Activated T-cell treated with anti-CD3 and anti-CD28 coated beads, Interleukin-2, amount 50 U/mL, for 1 hour (primary cell): Measurements from ENCODE around the gene UAP1L1.
A peak's percentile ranks its signal among the peaks of the same experiment; 100 is the strongest.

Experiments used
- DNase-seq: peaks from one replicate; pipeline ENCODE4 v3.0.0-alpha.2; 2020

The UAP1L1 gene

DNA sequence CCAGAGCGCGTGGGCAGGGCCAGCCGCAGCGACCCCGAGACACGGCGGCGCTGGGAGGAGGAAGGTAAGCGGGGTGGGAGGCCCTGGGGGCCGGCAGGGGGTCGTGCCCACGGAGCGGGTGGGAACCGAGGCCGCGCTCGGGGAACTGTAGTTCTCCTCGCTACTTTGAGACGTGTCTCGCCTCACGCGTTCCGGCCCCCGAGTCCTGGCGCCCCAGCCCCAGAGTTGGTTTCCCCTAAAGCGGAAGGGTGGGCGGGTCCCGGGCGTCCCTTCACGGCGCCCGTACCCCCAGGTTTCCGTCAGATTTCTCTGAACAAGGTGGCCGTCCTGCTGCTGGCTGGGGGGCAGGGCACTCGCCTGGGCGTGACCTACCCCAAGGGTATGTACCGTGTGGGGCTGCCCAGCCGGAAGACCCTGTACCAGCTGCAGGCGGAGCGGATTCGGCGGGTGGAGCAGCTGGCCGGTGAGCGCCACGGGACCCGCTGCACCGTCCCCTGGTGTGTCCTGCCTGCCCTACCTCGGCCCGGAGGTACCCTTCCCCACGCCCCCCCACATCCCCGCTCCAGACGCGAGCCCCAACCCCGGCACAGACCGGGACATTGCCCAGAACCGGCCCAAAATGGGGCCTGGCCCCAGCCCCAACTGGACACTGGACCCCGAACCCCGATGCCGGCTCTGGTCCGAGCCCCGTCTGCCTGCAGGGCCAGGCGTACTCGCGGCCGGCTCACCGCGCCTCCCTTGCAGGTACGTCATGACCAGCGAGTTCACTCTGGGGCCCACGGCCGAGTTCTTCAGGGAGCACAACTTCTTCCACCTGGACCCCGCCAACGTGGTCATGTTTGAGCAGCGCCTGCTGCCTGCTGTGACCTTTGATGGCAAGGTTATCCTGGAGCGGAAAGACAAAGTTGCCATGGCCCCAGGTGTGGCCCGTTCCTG lies 709 bp downstream of the UAP1L1 start:
- peak; percentile 50 for DNase-seq

DNA sequence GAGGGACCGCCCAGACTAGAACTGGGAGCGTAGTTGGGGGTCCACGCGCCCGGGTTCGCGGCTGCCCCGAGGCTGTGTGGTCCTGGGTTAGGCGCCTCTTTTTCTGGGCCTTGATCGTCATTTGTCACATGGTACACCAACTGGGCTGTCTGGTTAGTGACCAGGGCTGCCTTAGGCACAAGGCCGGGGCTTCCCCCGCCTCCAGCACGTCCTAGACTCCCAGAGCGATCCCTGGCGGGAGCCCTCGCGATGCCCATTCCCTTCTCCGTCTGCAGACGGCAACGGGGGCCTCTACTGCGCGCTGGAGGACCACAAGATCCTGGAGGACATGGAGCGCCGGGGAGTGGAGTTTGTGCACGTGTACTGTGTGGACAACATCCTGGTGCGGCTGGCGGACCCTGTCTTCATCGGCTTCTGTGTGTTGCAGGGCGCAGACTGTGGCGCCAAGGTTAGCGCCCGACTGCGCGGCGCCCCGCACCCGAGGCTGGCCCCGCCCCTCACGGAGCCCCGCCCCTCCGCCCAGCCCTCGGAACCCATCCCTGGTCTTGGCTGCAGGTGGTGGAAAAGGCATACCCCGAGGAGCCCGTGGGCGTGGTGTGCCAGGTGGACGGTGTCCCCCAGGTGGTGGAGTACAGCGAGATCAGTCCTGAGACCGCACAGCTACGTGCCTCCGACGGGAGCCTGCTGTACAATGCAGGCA lies 1.5 kb downstream of the UAP1L1 start:
- DNase-seq, result no peak

DNA sequence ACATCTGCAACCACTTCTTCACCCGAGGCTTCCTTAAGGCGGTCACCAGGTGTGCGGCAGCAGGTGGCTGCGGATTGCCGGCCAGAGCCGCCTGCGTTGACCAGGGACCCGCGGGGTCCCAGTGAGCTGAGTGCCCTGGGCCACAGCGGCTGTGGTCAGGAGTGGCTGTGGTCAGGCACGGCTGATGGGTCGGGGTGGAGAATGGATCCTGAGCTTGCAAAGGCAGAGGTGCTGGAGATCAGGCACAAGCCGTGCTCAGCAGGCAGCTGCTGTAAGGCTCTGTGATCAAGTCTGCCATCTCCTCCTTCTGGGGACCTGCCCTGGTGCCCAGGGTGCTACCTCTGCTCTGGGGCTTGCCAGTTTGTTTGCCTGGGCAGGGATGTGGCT lies 2.1 kb downstream of the UAP1L1 start:
- no peak for DNase-seq

DNA sequence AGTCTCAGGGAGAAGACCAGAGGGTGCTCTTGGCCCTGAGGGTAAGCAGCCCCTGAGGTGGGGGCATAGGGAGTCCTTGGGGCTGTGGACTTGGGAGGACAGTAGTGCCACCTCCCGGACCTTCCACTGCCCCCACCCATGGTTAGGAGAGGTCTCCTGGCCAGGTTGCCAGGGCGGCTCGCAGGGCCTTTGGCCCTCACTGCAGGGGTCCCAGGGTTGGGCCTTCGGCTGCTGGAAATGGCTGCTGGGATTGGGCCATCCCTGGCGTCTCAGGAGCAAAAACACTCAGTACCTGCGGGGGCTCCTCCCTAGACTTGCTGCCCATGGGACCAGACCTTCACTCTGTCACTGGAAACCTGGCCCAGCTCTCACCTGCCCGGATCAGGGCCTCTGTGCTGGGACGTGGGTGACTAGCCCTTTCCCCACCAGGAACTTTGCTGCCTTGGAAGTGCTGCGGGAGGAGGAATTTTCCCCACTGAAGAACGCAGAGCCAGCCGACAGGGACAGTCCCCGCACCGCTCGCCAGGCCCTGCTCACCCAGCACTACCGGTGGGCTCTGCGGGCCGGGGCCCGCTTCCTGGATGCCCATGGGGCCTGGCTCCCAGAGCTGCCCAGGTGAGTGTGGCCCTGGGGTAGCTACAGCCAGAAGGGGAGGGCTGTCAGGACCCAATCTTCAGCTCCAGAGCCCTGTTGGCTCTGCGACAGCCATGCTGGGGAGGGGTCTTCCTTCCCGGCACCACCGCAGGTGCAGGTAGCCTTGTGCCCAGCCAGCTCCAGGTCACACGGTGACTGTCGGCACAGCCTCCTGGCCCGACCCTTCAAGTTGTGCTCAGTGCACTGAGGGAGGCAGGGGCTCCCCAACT lies 3.2 kb downstream of the UAP1L1 start:
- no peak for DNase-seq

DNA sequence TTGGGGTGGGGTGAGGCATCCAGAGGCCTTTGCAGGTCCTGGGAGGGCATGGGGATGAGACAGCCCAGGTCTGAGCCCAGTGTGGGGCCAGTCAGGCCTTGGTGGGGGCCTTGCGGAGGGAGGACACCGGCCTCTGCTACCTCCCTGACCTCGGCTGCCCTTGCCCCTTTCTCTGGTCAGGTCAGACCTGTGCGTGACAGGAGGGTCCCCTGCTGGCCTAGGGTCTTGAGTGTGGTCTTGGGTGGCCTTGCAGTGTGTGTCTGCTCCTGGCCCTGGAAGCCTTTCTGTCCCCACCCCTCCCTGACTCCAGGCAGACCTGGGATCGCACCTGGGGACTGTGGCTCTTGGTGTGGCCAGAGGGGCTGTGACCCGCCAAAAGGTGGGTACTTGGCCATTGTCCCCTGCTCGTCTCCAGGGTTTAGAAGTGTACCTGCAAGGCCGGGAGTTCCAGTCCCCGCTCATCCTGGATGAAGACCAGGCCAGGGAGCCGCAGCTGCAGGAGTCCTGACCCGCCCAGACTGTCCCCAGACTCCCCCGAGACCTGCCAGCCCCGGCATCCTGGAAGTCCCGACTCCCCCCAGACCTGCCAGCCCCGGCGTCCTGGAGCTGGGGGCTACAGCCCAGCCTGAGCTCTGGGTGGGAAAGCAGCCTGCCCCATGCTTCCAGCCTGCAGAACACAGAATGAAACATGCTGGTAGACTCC lies 5.1 kb downstream of the UAP1L1 start:
- DNase-seq, result no peak

DNA sequence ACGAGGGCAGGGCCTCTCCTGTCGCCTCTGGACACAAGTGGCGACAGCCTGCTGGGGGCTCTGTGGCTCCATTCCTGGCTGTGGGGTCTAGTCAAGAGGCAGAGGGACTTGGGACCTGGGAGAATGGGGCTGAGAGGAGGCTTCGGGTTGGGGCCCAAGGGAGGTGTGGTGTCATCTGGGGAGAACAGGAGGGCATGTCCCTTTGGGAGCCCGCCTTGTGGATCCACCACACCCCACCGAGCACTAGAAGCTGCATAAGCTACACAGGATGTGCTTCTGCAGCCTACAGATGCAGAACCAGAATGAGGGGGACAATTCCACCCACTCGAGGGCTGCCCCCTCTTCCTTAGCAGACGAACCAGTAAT lies 5.6 kb downstream of the UAP1L1 start:
- no peak for DNase-seq

DNA sequence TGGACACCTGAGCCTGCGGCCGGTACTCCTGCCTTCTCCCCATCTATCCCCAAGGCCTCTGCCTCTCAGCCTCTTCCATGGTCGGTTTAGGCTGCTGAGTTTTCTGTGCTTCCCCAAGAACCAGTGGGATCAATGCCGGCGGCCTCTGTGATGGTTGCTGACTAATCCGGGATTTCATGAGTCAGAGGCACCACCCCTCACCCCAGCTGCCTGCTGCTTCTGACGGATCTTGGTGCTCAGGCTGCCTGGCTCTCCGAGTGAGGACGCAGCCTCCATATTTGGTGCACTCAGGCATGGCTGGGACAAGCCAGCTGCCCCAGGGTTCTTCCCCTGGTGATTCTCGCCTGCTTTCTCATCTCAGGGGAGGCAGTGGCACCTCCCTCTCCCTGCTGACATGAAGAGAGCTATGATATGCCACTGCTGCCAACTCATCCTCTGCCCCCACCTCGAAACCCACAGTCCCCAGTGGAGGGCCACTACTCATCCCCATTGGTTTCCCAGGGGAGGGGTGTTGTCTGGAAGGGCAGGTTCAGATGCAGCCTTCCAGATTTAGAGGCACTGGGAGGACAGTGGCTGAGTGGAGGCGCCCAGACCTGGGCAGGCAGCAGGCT lies 6.2 kb downstream of the UAP1L1 start:
- DNase-seq, result no peak

DNA sequence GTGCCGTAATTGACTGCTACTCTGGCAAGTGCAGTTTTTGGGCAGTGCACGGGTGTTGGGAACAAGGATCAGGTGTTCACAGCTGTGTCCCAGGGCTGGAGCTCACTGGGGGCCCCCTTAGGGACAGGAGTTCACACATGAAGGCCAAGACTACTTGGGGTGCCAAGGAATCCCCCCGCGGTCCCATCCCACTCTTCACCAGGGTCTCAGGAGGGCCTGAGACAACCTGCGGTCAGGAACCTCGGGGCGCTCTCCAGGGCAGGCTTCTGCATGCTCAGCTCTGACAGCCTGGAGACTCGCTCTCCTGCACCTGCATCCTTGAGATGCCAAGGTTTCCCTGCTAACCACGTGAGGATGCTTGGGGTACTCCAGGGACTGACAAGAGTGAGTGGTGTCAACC lies 7.2 kb downstream of the UAP1L1 start:
- no peak for DNase-seq

DNA sequence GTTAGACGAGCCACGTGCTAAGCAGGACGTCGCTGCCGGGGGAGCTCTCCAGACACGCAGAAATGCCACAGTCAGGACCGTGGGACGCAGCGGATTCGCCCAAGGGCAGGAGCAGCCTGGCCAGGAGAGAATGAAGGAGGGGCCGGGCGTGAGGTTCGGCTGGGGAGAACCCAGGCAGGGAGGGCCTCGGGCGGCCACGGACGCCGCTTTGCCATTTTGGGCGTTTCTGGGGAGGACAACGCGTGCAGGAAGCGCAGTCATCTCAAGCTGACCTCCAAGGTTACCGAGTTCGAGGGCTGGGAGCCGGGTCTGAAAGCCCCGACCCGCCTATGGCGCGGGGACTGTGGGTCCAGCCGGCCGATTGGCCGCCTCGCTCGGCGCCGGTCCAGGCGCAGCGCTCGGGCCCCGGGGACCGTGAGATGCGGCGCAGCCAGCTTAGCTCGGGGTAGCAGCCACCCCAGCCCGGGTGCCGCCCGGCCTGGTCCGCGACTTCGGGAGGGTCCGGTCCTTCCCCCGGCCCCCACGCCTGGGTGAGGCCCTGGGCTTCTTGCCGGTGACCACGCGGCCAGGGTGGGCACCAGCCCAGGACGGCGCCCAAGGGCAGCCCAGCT lies 8.7 kb downstream of the UAP1L1 start:
- DNase-seq, result no peak

DNA sequence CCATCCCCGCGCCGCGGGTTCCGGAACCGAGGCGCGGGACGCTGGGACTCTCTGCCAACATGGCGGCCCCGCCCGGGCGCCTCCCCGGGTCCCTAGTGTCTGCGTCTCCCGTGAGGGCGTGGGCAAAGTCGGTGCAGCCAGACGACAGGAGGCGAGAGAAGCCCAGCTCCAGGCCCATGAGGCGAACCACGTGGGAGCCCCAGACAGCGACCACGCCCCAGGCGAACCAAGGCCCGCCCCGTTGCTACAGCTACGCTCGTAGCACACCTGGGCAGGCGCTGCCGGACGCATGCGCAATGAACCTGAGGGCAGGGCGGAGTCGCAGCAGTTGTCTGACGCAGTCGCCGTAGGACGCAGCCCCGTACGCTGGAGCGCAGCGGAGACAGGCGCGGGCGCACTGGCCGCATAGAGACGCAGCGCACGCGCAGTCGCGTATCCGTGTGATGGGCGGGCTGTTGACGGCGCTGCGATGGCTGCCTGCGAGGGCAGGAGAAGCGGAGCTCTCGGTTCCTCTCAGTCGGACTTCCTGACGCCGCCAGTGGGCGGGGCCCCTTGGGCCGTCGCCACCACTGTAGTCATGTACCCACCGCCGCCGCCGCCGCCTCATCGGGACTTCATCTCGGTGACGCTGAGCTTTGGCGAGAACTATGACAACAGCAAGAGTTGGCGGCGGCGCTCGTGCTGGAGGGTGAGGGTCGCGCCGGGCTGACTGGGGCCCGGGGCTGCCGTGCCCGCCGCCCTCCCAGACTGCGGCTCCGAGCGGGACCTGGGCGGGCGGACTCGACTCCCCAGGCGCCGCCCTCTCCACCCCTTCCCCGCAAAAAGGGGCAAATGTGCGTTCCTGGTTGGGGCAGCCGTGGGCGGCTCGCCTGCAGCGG lies 9.5 kb downstream of the UAP1L1 start, which contains the start of gene MAN1B1:
TSS of gene MAN1B1 (plus strand) at position 455 of the 878 bp plus-strand sequence. CDS start at position 470, 15 bp downstream.
- DNase-seq, result peak; percentile 98

DNA sequence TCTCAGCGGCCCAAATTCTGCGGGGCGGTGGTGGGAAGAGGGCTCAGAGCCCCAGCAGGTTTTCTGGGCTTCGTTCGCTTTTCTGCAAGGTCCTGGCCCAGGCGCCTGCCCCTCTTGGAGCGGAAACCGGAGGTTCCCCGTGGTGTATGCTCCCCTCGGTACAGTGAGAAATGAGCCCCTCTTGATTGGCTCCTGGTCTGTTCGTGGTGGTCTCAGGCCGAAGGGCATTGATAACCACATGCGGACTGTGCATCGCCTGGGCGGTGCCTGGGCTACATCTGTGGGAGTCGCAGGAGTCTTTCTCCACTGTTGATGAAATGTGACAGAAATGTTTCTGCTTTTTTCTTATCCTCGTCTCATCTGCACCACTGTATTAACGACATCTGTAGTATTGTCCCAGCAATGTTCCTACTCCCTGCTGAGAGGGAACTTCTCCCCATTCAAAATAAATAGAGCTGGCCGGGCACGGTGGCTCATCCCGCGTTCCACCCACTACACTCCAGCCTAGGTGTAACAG lies 10.2 kb downstream of the UAP1L1 start:
- DNase-seq, result no peak

DNA sequence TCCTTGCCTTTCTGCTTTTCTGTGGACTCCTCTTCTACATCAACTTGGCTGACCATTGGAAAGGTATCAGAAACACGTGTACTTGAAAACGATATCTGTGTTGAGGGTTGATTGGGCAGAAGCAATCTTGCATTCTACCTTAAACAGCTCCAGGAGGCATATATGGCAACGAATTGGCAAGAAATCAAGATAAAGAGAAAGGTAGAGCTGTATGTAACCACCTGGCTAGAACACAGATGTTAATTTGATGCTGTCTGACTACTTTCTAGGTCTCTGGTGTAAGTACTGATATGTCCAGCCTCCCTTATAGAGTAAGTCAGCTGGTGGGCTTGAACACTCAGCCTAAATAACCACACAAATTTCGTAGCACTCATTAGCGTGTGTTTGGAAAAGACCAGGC lies 10.8 kb downstream of the UAP1L1 start:
- DNase-seq, result no peak

DNA sequence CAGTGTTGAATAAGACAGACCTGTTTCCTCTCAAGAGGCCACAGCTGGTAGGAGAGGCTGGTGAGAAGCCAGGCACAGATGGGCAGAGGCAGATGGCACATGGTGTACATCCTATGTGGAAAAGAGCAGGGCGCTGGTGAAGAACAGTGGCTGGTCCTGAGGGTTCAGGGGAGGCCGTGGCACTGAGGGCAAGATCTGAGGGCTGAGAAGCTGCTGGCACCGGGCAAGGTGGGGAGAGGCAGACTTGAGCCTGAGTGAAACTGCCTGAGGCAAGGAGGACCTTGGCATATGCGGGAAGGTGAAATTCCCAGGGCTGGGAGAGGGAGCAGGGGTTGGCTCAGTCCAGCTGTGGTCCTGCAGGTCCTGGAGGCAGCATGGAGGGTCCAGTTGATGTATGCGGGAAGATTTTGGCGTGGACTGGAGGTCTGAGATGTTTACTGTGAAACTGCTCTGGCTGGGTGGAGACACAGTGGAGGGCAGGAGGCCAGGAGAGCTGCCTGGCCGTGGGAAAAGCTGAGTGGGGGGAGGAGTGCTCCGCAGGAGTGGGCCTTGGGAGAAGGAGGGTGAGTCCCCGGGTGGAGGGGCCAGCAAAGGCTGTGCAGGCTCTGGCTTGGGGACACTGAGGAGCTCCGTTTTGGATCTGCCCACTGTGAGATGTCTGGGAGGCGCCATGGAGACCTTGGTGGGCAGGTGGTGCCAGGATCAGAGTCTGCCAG lies 12.1 kb downstream of the UAP1L1 start:
- no peak for DNase-seq

DNA sequence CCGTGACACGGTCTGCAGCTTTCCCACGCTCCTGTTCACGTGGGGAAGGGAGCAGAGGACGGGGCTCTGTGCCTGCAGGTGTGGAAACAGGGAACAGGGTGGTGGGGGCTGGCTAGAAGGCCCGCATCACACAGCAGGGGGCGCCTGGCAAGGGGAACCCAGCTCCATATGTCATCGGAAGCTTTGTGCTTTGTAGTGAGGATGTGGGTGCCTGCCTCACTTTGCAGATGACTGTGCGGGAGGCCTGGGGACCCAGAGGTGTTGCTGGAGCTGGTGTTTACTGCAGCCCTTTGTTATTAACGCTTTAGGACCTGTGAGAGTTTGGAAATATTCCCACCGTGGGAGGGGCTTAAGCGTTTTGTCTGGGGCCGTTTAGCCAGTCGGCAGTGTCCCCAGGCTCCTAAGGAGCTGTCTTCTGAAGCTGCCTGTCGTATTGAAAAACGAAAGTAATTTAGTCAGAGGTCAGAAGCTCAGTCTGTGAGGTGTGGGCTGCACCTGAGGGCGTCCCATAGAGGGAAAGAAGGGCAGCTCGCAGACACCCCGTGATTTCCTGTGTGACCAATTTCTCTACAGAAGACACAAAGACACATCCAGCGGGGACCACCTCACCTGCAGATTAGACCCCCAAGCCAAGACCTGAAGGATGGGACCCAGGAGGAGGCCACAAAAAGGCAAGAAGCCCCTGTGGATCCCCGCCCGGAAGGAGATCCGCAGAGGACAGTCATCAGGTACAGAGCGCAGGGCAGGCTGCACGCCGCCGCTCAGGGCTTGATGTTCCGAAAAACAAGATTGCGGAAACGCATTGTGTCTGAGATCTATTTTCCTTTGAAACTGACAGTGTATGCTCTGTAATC lies 18.6 kb downstream of the UAP1L1 start:
- DNase-seq, result peak; percentile 86

DNA sequence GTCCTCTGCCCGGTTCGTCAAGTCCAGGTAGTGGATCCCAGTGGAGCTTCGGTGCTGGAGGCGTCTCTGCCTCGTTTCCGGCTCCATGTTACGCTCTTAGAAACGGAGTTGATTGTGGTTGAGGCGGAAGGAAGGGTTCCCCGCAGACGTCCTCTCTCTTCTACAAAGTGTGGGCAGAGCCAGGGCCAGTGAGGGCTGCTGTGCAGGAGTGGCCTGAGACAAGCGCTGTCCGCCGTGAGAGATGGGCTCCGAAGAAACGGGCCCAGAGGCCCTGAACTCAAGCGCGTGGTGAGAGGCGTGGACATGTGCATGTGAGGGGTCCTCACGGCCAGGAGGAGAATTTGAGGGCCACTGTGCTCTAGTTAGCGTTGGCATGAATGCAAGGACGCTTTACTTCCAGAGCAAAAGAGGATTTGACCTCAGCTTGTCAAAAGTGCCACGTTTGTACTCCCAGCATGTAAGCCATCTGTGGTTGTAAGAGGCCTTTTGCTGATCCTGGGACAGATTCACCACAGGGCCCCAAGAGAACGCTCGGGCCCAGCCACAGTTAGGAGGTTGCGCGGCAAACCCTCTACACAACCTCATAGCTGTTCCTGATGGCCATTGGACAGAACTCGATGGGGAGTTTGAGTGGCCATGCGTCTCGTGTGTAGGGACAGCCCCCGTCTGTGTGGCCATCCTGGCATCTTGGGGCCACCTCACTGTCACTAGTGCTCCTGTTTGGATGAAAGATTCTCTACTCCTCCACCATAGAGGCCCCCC lies 19.6 kb downstream of the UAP1L1 start:
- DNase-seq, result no peak

DNA sequence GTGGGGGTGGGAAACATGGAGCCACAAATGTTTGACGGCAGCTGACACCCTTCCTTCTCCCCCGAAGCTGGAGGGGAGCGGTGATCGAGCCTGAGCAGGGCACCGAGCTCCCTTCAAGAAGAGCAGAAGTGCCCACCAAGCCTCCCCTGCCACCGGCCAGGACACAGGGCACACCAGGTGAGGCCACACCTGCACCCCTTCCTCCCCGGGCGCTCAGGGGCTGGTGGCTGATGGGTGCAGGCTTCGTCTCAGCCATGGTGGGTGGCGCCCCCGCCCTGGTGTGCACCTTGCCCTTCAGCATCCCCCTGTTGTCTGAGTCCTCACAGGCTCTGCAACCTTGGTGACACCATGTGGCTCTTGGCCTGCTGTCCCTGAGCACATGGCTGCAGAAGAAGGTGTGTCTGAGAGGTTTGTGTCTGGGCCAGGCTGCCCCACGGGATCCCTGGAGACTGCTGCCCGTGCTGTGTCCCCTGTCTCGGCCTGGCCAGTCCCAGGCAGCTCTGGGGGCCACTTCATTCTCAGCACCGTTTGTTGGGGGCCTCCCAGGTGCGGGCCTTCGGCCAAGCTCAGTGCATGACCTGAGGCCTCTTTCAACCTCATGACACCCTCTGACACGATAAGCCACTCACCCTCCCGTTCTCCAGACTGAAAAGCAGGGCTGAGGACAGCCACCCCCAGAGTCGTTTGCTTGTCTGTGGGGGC lies 20.6 kb downstream of the UAP1L1 start:
- no peak for DNase-seq

DNA sequence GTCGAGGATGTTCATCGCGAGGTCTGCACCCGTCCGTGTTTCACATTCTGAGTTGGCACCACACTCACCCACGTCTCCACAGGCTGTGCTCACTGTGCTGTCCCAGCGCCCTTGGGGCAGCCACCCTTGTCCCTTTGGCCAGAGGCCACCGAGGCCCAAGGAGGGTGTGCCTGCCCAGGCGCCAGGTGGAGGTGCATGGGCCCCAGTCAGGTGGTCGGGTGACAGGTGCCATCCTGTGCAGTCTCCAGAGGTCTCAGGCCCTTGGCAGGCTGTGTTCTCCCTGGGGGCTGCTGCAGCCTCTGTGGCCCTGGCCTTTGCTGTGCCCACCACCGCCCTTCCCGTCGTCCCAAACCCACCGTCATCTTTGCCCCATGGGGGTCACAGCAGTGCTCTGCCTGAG lies 21.9 kb downstream of the UAP1L1 start:
- no peak for DNase-seq
